ENCODE data around the gene PLEKHM3. TPM values are rescaled to one million over a fixed set of nuclear protein-coding genes. Genes with fewer than 3 reads are reported as not detected.

PLEKHM3 gene
- total RNA-seq, 4 donors from 2014 or later = 14.9 to 28.3 (median 21.0) TPM

DNA sequence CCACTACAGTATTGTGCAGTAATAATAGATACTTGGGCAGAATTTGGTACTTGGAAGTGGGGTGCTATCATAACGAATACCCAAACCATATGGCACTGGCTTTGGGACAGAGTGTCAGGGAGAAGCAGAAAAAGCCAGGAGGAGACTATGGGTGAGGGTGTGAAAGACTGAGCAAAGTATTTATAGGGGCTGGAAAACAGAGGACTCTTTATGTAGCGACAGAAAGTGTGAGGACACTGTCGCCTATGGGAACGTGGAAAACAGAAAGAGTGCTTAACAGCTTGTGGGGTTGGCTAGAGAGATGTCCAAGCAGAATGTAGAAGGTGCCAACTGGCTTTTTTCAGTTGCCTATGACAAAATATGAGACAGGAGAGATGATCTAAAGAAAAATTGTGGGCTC lies 40.7 kb upstream of the PLEKHM3 start:
- Histone ChIP-seq H3K4me1 (no peaks in the 10 kb centered on the region), H3K27ac (no peak overlapping the region), H3K4me3 (no peak overlapping the region), H3K36me3 (no peaks in the 10 kb centered on the region), H3K9me3 (no peaks in the 10 kb centered on the region), H3K27me3 (no peaks in the 10 kb centered on the region)
- WGBS = 84% methylated on average over 4 of the region's 4 CpGs
- DNase-seq (ENCODE audit: low spot score in 2 of 2) = no peak
- no peak for TF ChIP-seq POLR2A (IDR thresholded peaks at IDR 0.05)
- no peak for TF ChIP-seq EP300 (IDR thresholded peaks at IDR 0.05)
- TF ChIP-seq POLR2AphosphoS5 (IDR thresholded peaks at IDR 0.05) = no peak

DNA sequence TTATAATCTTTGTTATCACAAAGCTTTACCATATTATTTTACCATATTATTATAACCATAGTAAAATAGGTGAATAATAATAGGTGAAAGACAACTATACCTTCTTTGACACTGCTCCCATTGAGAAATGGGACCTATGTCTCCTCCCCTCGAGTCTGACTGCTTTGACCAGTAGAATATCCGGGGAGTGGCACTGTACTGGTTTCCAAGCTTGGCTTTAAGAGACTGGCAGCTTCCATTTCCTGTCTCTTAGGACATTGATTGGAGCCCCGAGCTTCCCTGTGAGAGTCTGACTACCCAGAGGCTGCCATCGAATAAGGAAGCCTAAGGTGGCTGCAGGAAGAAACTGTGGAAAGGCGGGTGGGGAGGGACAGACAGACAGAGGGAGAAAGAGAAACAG lies 40.1 kb upstream of the PLEKHM3 start:
- no peak overlapping the region for H3K27ac ChIP-seq
- no peaks in the 10 kb centered on the region for H3K36me3 ChIP-seq
- WGBS = 76% methylated on average over 5 of the region's 5 CpGs
- TF ChIP-seq EP300 (IDR thresholded peaks at IDR 0.05) (no peak), POLR2AphosphoS5 (IDR thresholded peaks at IDR 0.05) (no peak), POLR2A (IDR thresholded peaks at IDR 0.05) (no peak)
- TF ChIP-seq, protein P1, sequence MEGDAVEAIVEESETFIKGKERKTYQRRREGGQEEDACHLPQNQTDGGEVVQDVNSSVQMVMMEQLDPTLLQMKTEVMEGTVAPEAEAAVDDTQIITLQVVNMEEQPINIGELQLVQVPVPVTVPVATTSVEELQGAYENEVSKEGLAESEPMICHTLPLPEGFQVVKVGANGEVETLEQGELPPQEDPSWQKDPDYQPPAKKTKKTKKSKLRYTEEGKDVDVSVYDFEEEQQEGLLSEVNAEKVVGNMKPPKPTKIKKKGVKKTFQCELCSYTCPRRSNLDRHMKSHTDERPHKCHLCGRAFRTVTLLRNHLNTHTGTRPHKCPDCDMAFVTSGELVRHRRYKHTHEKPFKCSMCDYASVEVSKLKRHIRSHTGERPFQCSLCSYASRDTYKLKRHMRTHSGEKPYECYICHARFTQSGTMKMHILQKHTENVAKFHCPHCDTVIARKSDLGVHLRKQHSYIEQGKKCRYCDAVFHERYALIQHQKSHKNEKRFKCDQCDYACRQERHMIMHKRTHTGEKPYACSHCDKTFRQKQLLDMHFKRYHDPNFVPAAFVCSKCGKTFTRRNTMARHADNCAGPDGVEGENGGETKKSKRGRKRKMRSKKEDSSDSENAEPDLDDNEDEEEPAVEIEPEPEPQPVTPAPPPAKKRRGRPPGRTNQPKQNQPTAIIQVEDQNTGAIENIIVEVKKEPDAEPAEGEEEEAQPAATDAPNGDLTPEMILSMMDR (IDR thresholded peaks at IDR 0.05) = no peak
- DNase-seq (ENCODE audit: low spot score in 2 of 2) = no peak
- no peaks in the 10 kb centered on the region for H3K9me3 ChIP-seq
- no peak overlapping the region for H3K4me3 ChIP-seq
- no peaks in the 10 kb centered on the region for H3K4me1 ChIP-seq
- H3K27me3 ChIP-seq = no peaks in the 10 kb centered on the region

DNA sequence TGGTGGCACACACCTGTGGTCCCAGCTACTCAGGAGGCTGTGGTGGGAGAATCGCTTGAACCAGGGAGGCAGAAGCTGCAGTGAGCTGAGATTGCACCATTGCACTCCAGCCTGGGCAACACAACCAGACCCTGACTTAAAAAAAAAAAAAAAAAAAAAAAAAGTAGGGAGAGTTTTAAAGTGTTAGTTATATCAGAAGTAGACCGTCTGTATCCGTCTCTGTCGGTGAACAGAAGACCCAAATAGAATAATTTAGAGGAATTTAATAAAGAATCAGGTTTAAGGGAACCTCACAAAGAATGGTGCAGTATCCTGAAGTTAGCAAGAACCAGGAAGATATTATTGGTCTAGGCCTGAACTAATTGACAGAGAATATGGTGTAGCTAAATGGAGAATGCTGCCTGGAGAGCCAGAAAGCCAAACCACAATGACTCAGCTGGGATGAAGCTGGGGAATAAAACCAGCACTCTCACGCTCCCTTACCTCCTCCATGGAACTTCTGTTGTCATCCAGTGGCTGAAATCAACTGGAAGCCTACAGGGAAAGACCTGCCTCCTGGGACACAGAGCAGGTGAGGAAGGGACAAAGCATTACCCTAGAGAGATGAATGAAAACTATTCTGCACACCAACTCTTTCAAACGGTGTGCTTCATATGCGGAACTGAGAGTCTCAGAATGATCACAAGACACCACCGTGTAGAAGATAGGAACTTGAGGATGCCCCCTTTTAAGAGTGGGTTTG lies 39.1 kb upstream of the PLEKHM3 start:
- TF ChIP-seq POLR2AphosphoS5 (IDR thresholded peaks at IDR 0.05) = no peak
- TF ChIP-seq, protein P1 (IDR thresholded peaks at IDR 0.05) = no peak
- no peak for TF ChIP-seq EP300 (IDR thresholded peaks at IDR 0.05)
- no peak for TF ChIP-seq POLR2A (IDR thresholded peaks at IDR 0.05)
- Histone ChIP-seq H3K4me1 (no peaks in the 10 kb centered on the region), H3K4me3 (no peak overlapping the region), H3K36me3 (no peaks in the 10 kb centered on the region), H3K9me3 (no peaks in the 10 kb centered on the region), H3K27me3 (no peaks in the 10 kb centered on the region), H3K27ac (no peak overlapping the region)
- no peak for DNase-seq (ENCODE audit: low spot score in 2 of 2)
- WGBS = 75% methylated on average over 8 of the region's 8 CpGs

DNA sequence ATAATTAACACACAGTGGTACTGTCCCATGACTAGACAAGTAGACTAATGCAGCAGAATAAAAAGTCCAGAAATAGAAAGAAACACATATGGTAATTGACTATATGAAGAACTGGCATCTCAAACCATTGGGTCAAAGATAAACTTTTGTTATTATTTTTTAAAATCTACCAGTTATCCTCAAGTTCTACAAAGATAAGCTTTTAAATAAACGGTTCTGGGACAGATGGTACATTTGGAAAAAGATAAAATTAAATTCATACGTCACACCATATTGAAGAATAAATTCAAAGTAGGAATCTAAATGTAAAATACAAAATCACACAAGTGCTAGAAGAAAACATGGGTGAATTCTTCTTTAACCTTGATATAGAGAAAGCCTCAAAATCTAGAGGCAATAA lies 37.6 kb upstream of the PLEKHM3 start:
- H3K27ac ChIP-seq = no peak overlapping the region
- no peaks in the 10 kb centered on the region for H3K27me3 ChIP-seq
- H3K4me3 ChIP-seq = no peak overlapping the region
- TF ChIP-seq EP300 (IDR thresholded peaks at IDR 0.05) = no peak
- TF ChIP-seq, protein P1 (IDR thresholded peaks at IDR 0.05) = no peak
- no peak for TF ChIP-seq POLR2A (IDR thresholded peaks at IDR 0.05)
- no peak for TF ChIP-seq POLR2AphosphoS5 (IDR thresholded peaks at IDR 0.05)
- no peaks in the 10 kb centered on the region for H3K36me3 ChIP-seq
- WGBS = 64% methylated on average over 2 of the region's 2 CpGs
- H3K9me3 ChIP-seq = no peaks in the 10 kb centered on the region
- no peaks in the 10 kb centered on the region for H3K4me1 ChIP-seq
- no peak for DNase-seq (ENCODE audit: low spot score in 2 of 2)

DNA sequence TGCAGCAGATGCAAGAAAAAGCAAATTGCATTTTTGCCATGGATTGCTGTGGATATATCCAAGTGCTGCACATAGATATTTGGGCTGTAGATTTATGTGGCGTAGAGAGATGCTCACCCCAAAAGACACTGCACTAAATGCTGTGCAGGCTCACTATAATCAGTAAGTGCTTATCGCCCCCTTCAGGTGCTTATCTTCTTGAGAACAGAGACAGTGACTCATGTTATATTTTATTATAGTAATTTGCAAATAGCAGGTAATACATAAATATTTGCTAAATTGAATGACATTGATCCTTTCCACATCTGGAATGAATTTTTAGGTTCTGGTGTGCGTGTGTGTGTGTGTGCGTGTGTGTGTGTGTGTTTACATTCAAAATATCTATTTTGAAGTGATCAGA lies 36.8 kb upstream of the PLEKHM3 start:
- no peaks in the 10 kb centered on the region for H3K4me1 ChIP-seq
- no peak overlapping the region for H3K27ac ChIP-seq
- H3K36me3 ChIP-seq = no peaks in the 10 kb centered on the region
- no peaks in the 10 kb centered on the region for H3K27me3 ChIP-seq
- no peaks in the 10 kb centered on the region for H3K9me3 ChIP-seq
- no peak for DNase-seq (ENCODE audit: low spot score in 2 of 2)
- 46% methylated on average over 4 of the region's 4 CpGs for WGBS
- TF ChIP-seq POLR2AphosphoS5 (IDR thresholded peaks at IDR 0.05) = no peak
- TF ChIP-seq EP300 (IDR thresholded peaks at IDR 0.05) = no peak
- TF ChIP-seq, protein P1 (IDR thresholded peaks at IDR 0.05) = no peak
- TF ChIP-seq POLR2A (IDR thresholded peaks at IDR 0.05) = no peak
- no peak overlapping the region for H3K4me3 ChIP-seq
